SK-N-SH (cell line): ENCODE measurements around the gene NDUFAF8. TPM values are rescaled to one million over a fixed set of nuclear protein-coding genes. Genes with fewer than 3 reads are reported as not detected.

ENCODE experiments used
- CTCF ChIA-PET: fragments of 300-600, 350-600 bp; formaldehyde crosslinking; extraction: SDS; loops from one replicate; lab custom pipeline; 2021; lab: Yijun Ruan, JAX
- POLR2A ChIA-PET: fragments of 350-600 bp; sonication (Branson Sonifier 250); formaldehyde crosslinking; extraction: SDS; loops from one replicate; lab custom pipeline; 2020; ENCODE audit warnings: antibody characterized with exemption, inconsistent platforms; lab: Yijun Ruan, JAX
- DNase-seq: peaks from one replicate; pipeline ENCODE4 v3.0.0; 2012
- H2AFZ ChIP-seq: fragments of 200-600 bp; sonication (generic); 2 replicates; pipeline ENCODE4 v1.8.1; 2016; ENCODE audit warnings: antibody characterized with exemption, mild to moderate bottlenecking, low read depth
- H3F3A ChIP-seq: fragments of 200-600 bp; sonication (generic); replicated peaks from 2 replicates; pipeline ENCODE3; 2016; ENCODE audit warnings: antibody characterized with exemption, mild to moderate bottlenecking; ENCODE audit not compliant: insufficient read depth
- H3K27ac ChIP-seq, 2 experiments: fragments of 200-500 bp in 1 of 2; fragments of 200-600 bp in 1 of 2; sonication (Bioruptor generic) in 1 of 2; sonication (generic), shearing (Covaris generic) in 1 of 2; 2 replicates each; pipeline versions ENCODE4 v1.5.1 to v1.6.1; 2014 to 2016; ENCODE audit warnings: low read depth in 2 of 2, inconsistent platforms in 1 of 2, low read length in 1 of 2, mild to moderate bottlenecking in 1 of 2, mixed read lengths in 1 of 2
- H3K27me3 ChIP-seq: fragments of 200-600 bp; sonication (generic), shearing (Covaris generic); 2 replicates; pipeline ENCODE4 v1.6.1; 2016; ENCODE audit warnings: mixed run types; ENCODE audit not compliant: insufficient read depth
- H3K36me3 ChIP-seq, 2 experiments: fragments of 200-500 bp in 1 of 2; fragments of 200-600 bp in 1 of 2; sonication (Bioruptor generic) in 1 of 2; sonication (generic) in 1 of 2; replicated peaks in 1 of 2; 2 replicates each; pipeline versions ENCODE3 to v1.5.1; 2014 to 2016; ENCODE audit warnings: low read length in 1 of 2, mild to moderate bottlenecking in 1 of 2; ENCODE audit not compliant: insufficient read depth in 2 of 2, control insufficient read depth in 1 of 2
- H3K4me1 ChIP-seq, 2 experiments: fragments of 200-500 bp in 1 of 2; fragments of 200-600 bp in 1 of 2; sonication (Bioruptor generic) in 1 of 2; sonication (generic), shearing (Covaris generic) in 1 of 2; 2 replicates each; pipeline versions ENCODE4 v1.5.1 to v1.6.1; 2014 to 2016; ENCODE audit warnings: low read depth in 1 of 2, low read length in 1 of 2, mixed run types in 1 of 2; ENCODE audit not compliant: insufficient read depth in 2 of 2, control insufficient read depth in 1 of 2
- H3K4me2 ChIP-seq: fragments of 200-600 bp; sonication (generic), shearing (Covaris generic); 2 replicates; pipeline ENCODE4 v1.6.1; 2017; ENCODE audit warnings: mixed run types
- H3K4me3 ChIP-seq, 2 experiments: fragments of 200-500 bp in 1 of 2; fragments of 200-600 bp in 1 of 2; sonication (Bioruptor generic) in 1 of 2; sonication (generic), shearing (Covaris generic) in 1 of 2; 2 replicates each; pipeline versions ENCODE4 v1.5.1 to v1.8.1; 2014 to 2016; ENCODE audit warnings: low read depth in 2 of 2, inconsistent platforms in 1 of 2, low read length in 1 of 2, mild to moderate bottlenecking in 1 of 2, mixed read lengths in 1 of 2, moderate library complexity in 1 of 2
- H3K79me2 ChIP-seq: fragments of 200-600 bp; sonication (generic); 2 replicates; pipeline ENCODE4 v1.8.1; 2017; ENCODE audit warnings: mild to moderate bottlenecking; ENCODE audit not compliant: insufficient read depth
- H3K9ac ChIP-seq: fragments of 200-600 bp; sonication (generic); 2 replicates; pipeline ENCODE4 v1.6.1; 2017; ENCODE audit warnings: mixed run types
- H3K9me2 ChIP-seq: fragments of 200-600 bp; sonication (generic); 2 replicates; pipeline ENCODE4 v1.6.1; 2017; ENCODE audit warnings: mixed run types
- H3K9me3 ChIP-seq: fragments of 200-600 bp; sonication (generic); 2 replicates; pipeline ENCODE4 v1.6.1; 2017; ENCODE audit warnings: mixed run types, mild to moderate bottlenecking, moderate library complexity
- H4K20me1 ChIP-seq: fragments of 200-600 bp; sonication (generic); 2 replicates; pipeline ENCODE4 v1.6.1; 2017; ENCODE audit warnings: mild to moderate bottlenecking, mixed run types; ENCODE audit not compliant: insufficient read depth
- CTCF ChIP-seq: fragments of 200-600 bp; sonication (generic); IDR thresholded peaks from 2 replicates; pipeline ENCODE4 v1.6.1; 2017; ENCODE audit warnings: antibody characterized with exemption, mild to moderate bottlenecking, moderate library complexity
- ELF1 ChIP-seq: IDR thresholded peaks from 2 replicates; pipeline ENCODE4 v1.4.0; 2012
- EP300 ChIP-seq, 2 experiments: IDR thresholded peaks; 2 replicates each; pipeline versions ENCODE4 v1.4.0 to v1.6.1; 2012; ENCODE audit warnings: borderline replicate concordance in 1 of 2, low read depth in 1 of 2, low read length in 1 of 2
- MAX ChIP-seq: IDR thresholded peaks from 2 replicates; pipeline ENCODE4 v1.4.0; 2012; ENCODE audit warnings: low read depth
- MEF2A ChIP-seq: IDR thresholded peaks from 2 replicates; pipeline ENCODE4 v1.4.0; 2012; ENCODE audit warnings: low read depth, borderline replicate concordance
- NRF1 ChIP-seq: IDR thresholded peaks from 2 replicates; pipeline ENCODE4 v1.6.1; 2012; ENCODE audit warnings: low read depth, mild to moderate bottlenecking, low read length
- PBX3 ChIP-seq: IDR thresholded peaks from 2 replicates; pipeline ENCODE4; 2012
- RXRA ChIP-seq: IDR thresholded peaks from 2 replicates; pipeline ENCODE4 v1.4.0; 2012; ENCODE audit warnings: low read depth, mild to moderate bottlenecking, borderline replicate concordance
- SMC3 ChIP-seq: IDR thresholded peaks from 2 replicates; pipeline ENCODE4 v1.6.1; 2012; ENCODE audit warnings: low read depth, low read length, improper control_type of control experiment
- TAF1 ChIP-seq: IDR thresholded peaks from 2 replicates; pipeline ENCODE4 v1.6.1; 2012; ENCODE audit warnings: low read depth, mild to moderate bottlenecking, low read length, moderate library complexity, borderline replicate concordance
- USF1 ChIP-seq: IDR thresholded peaks from 2 replicates; pipeline ENCODE4 v1.4.0; 2012; ENCODE audit warnings: low read depth, borderline replicate concordance
- USF2 ChIP-seq: fragments of 150-350 bp; IDR thresholded peaks from 2 replicates; pipeline ENCODE4 v1.6.1; 2017; ENCODE audit warnings: antibody characterized with exemption, low read length, low read depth, borderline replicate concordance
- WGBS: methylation state at CpG from one replicate; pipeline ENCODE4 v1.1.6; 2017; ENCODE audit warnings: low lambda C conversion rate; 5-methylcytosine and 5-hydroxymethylcytosine counted together
- polyA plus RNA-seq, 3 experiments: library from polyadenylated mRNA; depleted of rRNA; stranded (reverse); fragments of >200 nt; gene quantifications; 2 replicates each; pipeline ENCODE4 v1.2.3, GENCODE V29; 2012

NDUFAF8 gene
- polyA plus RNA-seq, 1 of the 3 experiments (the other 2 are of a cell fraction): 229 TPM

- POLR2A ChIA-PET: interaction anchor here (1.2 kb wide), 1 partner anchor 15 kb away, joined by 3 read pairs; the partner anchor contains the start of gene CEP131
- Histone ChIP-seq H3F3A (no peaks in the 10 kb centered on the region), H3K9me3 (no peaks in the 10 kb centered on the region), H3K9me2 (no peaks in the 10 kb centered on the region)
- no peak for DNase-seq
- TF ChIP-seq MEF2A: no peak
- no peak for TF ChIP-seq NRF1
- TF ChIP-seq, all 33 proteins: peak for 0
- H2AFZ ChIP-seq: no peak overlapping the region
- no peak overlapping the region for H3K4me3 ChIP-seq
- H3K79me2 ChIP-seq: 0 out of 2 replicates have a peak, but pooled peaks cover 3% of the 10 kb centered on the region
- no peak overlapping the region for H3K27ac ChIP-seq
- H3K27me3 ChIP-seq: no peaks in the 10 kb centered on the region
- no peaks in the 10 kb centered on the region for H4K20me1 ChIP-seq
- CTCF ChIA-PET: interaction anchor here (0.8 to 14.7 kb wide), 6 partner anchors 8 to 106 kb away, joined by 3 to 147 read pairs (median 4); no protein-coding TSS in a partner anchor
- WGBS: 96% methylated on average over 21 of the region's 21 CpGs
- H3K4me2 ChIP-seq: no peak overlapping the region
- no peaks in the 10 kb centered on the region for H3K4me1 ChIP-seq
- H3K9ac ChIP-seq: no peak overlapping the region
- peaks cover 0 to 3% of the 10 kb centered on the region in 2 experiments for H3K36me3 ChIP-seq
Measured at GRCh38 chr17:81207610-81208581, 31.2 kb upstream of the NDUFAF8 start.

- H3K79me2 ChIP-seq: 0 out of 2 replicates have a peak, but pooled peaks cover 7% of the 10 kb centered on the region
- H3K9me2 ChIP-seq: no peaks in the 10 kb centered on the region
- H3K4me3 ChIP-seq: no peak overlapping the region
- H3K4me1 ChIP-seq: no peaks in the 10 kb centered on the region
- TF ChIP-seq ELF1: no peak
- TF ChIP-seq TAF1: no peak
- TF ChIP-seq PBX3: no peak
- no peak for TF ChIP-seq NRF1
- DNase-seq: no peak
- ChIA-PET POLR2A (no interaction called here), CTCF (interaction anchor here (1.0 to 14.7 kb wide), 4 partner anchors 8 to 185 kb away, joined by 3 to 147 read pairs (median 4); no protein-coding TSS in a partner anchor)
- H3K9ac ChIP-seq: no peak overlapping the region
- no peak overlapping the region for H3K27ac ChIP-seq
- H3F3A ChIP-seq: no peaks in the 10 kb centered on the region
- H3K36me3 ChIP-seq: peaks cover 0 to 2% of the 10 kb centered on the region in 2 experiments
- no peak overlapping the region for H2AFZ ChIP-seq
- no peaks in the 10 kb centered on the region for H3K9me3 ChIP-seq
- H3K27me3 ChIP-seq: no peaks in the 10 kb centered on the region
- WGBS: 97% methylated on average over 10 of the region's 10 CpGs
- no peak overlapping the region for H3K4me2 ChIP-seq
- H4K20me1 ChIP-seq: no peaks in the 10 kb centered on the region
Measured at GRCh38 chr17:81208651-81209050, 30.5 kb upstream of the NDUFAF8 start.

- DNase-seq: no peak
- no peak overlapping the region for H3K27ac ChIP-seq
- no peaks in the 10 kb centered on the region for H3F3A ChIP-seq
- POLR2A ChIA-PET: no interaction called here
- TF ChIP-seq SMC3 (no peak), MAX (no peak), CTCF (no peak), USF2 (no peak), EP300 (IDR thresholded peaks at IDR 0.05; ENCODE audit: borderline replicate concordance in 1 of 2, low read depth in 1 of 2, low read length in 1 of 2) (no peak), USF1 (no peak), RXRA (no peak)
- no peak overlapping the region for H2AFZ ChIP-seq
- no peaks in the 10 kb centered on the region for H3K9me2 ChIP-seq
- 97% methylated on average over 15 of the region's 16 CpGs for WGBS
- H3K9me3 ChIP-seq: no peaks in the 10 kb centered on the region
- H3K4me3 ChIP-seq: no peak overlapping the region
- H3K36me3 ChIP-seq: no peaks in the 10 kb centered on the region
- no peak overlapping the region for H3K9ac ChIP-seq
- 0 out of 2 replicates have a peak, but pooled peaks cover 7% of the 10 kb centered on the region for H3K79me2 ChIP-seq
- no peaks in the 10 kb centered on the region for H3K27me3 ChIP-seq
- CTCF ChIA-PET: interaction anchor here (1.0 to 14.7 kb wide), 3 partner anchors 9 to 186 kb away, joined by 3 to 147 read pairs (median 4); no protein-coding TSS in a partner anchor
- no peaks in the 10 kb centered on the region for H3K4me1 ChIP-seq
- no peaks in the 10 kb centered on the region for H4K20me1 ChIP-seq
- no peak overlapping the region for H3K4me2 ChIP-seq
Measured at GRCh38 chr17:81209141-81209540, 30.0 kb upstream of the NDUFAF8 start.
